ENCODE data around the gene STX8.

The STX8 gene

DNA sequence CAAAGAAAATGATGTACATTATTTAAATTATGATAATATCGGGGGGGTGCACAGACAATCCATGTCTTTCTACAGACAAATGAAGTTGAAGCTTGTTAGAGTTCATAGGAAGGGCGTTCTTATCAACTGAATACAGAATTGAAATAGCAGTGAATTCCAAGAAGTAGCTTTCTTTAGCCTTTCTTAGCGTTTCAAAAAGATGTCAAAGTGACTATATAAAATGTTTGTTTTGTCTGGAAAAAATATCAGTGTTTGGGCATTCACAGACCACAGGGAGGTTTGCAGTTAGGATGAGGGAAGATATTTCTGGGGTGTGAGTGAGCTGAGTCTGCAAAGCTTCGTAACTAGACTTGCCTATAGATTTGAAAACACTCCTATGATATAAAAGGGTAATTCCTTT lies 55.0 kb downstream of the STX8 start:
- TF ChIP-seq, protein P1, sequence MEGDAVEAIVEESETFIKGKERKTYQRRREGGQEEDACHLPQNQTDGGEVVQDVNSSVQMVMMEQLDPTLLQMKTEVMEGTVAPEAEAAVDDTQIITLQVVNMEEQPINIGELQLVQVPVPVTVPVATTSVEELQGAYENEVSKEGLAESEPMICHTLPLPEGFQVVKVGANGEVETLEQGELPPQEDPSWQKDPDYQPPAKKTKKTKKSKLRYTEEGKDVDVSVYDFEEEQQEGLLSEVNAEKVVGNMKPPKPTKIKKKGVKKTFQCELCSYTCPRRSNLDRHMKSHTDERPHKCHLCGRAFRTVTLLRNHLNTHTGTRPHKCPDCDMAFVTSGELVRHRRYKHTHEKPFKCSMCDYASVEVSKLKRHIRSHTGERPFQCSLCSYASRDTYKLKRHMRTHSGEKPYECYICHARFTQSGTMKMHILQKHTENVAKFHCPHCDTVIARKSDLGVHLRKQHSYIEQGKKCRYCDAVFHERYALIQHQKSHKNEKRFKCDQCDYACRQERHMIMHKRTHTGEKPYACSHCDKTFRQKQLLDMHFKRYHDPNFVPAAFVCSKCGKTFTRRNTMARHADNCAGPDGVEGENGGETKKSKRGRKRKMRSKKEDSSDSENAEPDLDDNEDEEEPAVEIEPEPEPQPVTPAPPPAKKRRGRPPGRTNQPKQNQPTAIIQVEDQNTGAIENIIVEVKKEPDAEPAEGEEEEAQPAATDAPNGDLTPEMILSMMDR (IDR thresholded peaks at IDR 0.05) = no peak
- no peak for TF ChIP-seq ZFX (IDR thresholded peaks at IDR 0.05; ENCODE audit: borderline replicate concordance)
- no peak overlapping the region for H3K27ac ChIP-seq

DNA sequence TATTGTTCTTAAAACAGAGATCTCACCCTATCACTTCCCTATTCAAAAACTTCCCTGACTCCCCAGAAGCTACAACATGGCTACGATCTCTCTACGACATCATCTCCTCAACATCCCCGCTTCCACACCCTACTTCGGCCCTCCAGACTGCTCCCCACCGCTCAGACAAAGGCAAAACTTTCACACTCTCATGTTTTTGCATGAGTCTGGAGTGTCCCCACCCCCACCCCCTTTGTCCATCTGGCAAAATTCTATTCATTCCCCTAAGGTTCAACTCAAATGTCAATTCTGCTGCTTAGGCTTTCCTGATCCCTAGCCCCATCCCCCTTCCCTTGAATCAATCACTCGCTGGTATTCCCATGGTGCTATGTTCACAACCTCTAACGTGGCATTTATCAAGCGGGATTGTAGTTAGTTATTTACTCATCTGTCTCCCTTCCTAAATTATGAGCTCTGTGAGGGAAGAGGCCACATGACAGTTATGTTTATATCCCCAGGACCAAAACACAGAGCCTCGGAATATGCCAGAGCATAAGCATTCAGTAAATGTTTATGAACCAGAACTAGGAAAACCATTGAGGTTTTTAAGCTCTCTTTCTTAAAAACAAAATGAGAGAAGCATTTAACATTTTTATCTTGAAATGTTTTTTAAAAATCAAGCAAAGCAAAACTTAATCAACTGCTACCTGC lies 55.9 kb downstream of the STX8 start:
- TF ChIP-seq ZFX (IDR thresholded peaks at IDR 0.05; ENCODE audit: borderline replicate concordance) = no peak
- TF ChIP-seq, protein P1 (IDR thresholded peaks at IDR 0.05) = no peak
- no peak overlapping the region for H3K27ac ChIP-seq

DNA sequence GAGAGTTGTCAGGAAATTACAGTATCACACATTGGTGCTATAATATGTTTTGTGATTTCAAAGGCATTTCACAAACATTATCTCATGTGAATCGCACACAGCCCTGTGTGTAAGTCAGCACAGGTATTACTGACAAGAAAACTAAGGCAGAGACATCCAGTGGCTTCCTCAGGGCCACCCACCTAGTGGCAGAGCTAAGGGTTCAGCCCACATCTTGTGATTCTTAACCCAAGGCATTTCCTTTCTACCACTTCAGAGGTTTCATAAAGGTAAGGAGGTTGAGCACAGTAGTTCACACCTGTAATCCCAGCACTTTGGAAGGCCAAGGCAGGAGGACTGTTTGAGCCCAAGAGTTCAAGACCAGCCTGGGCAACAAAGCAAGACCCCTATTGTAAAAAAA lies 58.2 kb downstream of the STX8 start:
- H3K27ac ChIP-seq = no peak overlapping the region
- TF ChIP-seq ZFX (IDR thresholded peaks at IDR 0.05; ENCODE audit: borderline replicate concordance) = no peak
- TF ChIP-seq, protein P1 (IDR thresholded peaks at IDR 0.05) = no peak

DNA sequence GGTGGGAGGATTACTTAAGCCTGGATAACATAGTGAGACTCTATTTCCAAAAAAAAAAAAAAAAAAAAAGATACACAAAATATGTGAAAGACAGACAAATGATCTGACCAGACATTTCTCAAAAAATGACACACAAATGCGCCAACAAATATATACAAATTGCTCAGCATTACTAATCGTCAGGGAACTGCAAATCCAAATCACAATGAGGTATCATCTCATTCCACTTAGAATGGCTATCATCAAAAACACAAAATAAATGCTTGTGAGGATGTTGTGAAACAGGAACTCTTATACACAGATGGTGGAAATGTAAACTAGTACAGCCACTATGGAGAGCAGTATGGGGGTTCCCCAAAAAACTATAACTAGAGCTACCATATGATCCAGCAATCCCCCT lies 62.4 kb downstream of the STX8 start:
- no peak overlapping the region for H3K27ac ChIP-seq
- no peak for TF ChIP-seq ZFX (IDR thresholded peaks at IDR 0.05; ENCODE audit: borderline replicate concordance)
- TF ChIP-seq, protein P1 (IDR thresholded peaks at IDR 0.05) = no peak

DNA sequence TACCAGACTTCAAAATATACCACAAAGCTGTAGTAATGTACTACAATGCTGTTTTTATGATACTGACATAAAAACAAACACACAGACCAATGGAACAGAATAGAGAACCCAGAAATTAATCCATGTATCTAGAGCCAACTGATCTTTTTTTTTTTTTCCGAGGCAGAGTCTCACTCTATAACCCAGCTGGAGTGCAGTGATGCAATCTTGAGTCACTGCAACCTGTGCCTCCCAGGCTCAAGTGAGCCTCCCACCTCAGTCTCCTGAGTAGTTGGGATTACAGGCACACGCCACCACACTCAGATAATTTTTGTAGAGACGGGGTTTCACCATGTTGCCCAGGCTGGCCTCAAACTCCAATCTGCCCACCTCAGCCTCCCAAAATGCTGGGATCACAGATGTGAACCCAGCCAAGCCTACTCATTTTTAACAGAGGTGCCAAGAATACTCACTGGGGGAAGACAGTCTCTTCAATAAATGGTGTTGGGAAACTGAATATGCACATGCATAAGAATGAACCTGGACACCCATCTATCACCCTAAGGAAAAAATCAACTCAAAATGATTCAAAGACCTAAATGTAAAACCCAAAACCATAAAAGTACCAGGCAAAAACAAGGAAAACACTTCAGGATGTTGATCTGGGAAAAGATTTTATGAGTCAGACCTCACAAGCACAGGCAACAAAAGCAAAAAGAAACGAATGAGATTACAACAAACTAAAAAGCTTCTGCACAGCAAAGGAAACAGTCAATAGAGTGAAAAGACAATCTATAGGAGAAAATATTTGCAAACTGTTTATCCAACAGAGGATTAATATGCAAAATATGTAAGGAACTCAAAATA lies 63.1 kb downstream of the STX8 start:
- no peak overlapping the region for H3K27ac ChIP-seq
- TF ChIP-seq, protein P1 (IDR thresholded peaks at IDR 0.05) = no peak
- TF ChIP-seq ZFX (IDR thresholded peaks at IDR 0.05; ENCODE audit: borderline replicate concordance) = no peak

DNA sequence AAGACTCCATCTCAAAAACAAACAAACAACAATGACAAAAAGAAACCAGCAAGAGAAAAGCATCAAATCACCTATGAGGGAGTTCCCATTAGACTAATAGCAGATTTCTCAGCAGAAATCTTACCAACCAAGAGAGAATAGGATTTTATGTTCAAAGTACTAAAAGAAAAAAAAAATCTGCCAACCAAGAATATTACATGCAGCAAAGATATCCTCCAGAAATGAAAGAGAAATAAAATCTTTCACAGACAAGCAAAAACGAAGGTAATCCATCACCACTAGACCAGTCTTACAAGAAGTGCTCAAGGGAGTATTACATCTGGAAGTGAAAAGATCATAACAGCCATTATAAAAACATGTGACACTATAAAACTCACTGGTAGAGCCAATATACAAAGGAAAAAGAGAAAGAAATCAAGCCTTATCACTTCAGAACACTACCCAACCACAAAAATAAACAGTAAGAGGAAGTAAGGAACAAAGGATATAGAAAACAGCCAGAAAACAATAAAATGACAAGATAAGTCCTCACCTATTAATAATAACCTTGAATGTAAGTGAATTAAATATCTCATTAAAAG lies 66.3 kb downstream of the STX8 start:
- TF ChIP-seq ZFX (IDR thresholded peaks at IDR 0.05; ENCODE audit: borderline replicate concordance) = no peak
- no peak overlapping the region for H3K27ac ChIP-seq

DNA sequence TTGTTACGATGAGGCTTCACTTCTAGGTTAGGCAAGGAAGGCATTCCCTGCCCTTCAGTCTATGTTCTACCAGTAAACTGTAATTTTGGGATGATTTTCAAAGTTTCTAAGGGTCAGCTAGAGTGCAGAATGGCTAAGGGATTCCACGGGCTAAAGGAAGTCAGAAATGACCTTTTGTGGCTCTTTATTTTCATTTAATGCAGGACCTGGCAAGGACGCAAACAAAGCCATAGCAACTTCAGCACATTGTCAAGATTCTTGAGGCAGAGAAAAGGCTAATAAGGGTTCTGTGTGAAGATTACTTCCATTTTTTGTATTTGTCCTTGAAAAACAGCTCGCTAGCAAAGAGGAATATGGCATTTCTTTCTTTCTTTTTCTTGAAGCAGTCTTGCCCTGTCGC lies 76.6 kb downstream of the STX8 start:
- no peak overlapping the region for H3K27ac ChIP-seq
- TF ChIP-seq, protein P1 (IDR thresholded peaks at IDR 0.05) = no peak

All from 22Rv1 (cell line).